ENCODE measurements around the gene OR6P1. TPM values are rescaled to one million over a fixed set of nuclear protein-coding genes. Genes with fewer than 3 reads are reported as not detected.

The OR6P1 gene
- total RNA-seq, 1 experiment from 2014 or later: not detected

DNA sequence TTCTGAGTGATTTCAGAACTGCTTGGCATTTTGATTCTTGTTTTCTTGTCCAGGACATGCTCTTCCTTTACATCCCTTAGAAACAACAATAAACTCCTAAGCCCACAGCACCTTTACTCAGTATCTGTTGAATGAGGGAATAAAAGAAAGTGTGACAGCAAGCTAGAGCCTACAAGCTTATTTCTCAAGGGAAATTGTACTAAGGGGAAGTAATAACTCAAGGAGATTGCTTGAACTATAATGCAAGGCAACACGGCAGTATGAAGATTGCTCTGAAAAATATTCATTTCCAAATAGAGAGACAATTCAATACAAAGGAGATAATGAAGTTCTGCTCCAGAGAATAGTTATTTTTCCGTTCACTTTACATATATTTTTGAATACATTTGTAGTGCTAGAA lies 6.5 kb downstream of the OR6P1 start:
- no peak overlapping the region for H3K4me2 ChIP-seq
- no peaks in the 10 kb centered on the region for H4K20me1 ChIP-seq (ENCODE audit: insufficient read depth)
- no peak for DNase-seq
- H3K4me3 ChIP-seq: no peak overlapping the region
- TF ChIP-seq EZH2 (IDR thresholded peaks at IDR 0.05; ENCODE audit: low read depth): no peak
- TF ChIP-seq, protein P1, sequence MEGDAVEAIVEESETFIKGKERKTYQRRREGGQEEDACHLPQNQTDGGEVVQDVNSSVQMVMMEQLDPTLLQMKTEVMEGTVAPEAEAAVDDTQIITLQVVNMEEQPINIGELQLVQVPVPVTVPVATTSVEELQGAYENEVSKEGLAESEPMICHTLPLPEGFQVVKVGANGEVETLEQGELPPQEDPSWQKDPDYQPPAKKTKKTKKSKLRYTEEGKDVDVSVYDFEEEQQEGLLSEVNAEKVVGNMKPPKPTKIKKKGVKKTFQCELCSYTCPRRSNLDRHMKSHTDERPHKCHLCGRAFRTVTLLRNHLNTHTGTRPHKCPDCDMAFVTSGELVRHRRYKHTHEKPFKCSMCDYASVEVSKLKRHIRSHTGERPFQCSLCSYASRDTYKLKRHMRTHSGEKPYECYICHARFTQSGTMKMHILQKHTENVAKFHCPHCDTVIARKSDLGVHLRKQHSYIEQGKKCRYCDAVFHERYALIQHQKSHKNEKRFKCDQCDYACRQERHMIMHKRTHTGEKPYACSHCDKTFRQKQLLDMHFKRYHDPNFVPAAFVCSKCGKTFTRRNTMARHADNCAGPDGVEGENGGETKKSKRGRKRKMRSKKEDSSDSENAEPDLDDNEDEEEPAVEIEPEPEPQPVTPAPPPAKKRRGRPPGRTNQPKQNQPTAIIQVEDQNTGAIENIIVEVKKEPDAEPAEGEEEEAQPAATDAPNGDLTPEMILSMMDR (conservative IDR thresholded peaks at IDR 0.05): no peak
- H3K9me2 ChIP-seq (ENCODE audit: insufficient read depth): no peaks in the 10 kb centered on the region
- POLR2A ChIA-PET (ENCODE audit: unreplicated experiment): no interaction called here
- H3K36me3 ChIP-seq (ENCODE audit: low read depth): no peaks in the 10 kb centered on the region
- H3K79me2 ChIP-seq (ENCODE audit: low read depth): no peaks in the 10 kb centered on the region
- H3K9me3 ChIP-seq (ENCODE audit: insufficient read depth, low read depth): no peaks in the 10 kb centered on the region
- intact Hi-C loops (cut with micrococcal nuclease; ENCODE audit: unreplicated experiment): no loop called here
- CTCF ChIA-PET: no interaction called here
- no peak overlapping the region for H2AFZ ChIP-seq
- H3F3A ChIP-seq (ENCODE audit: insufficient read depth, low read depth): no peaks in the 10 kb centered on the region
- no peaks in the 10 kb centered on the region for H3K27me3 ChIP-seq (ENCODE audit: insufficient read depth, low read depth)
- no peak overlapping the region for H3K27ac ChIP-seq
- BruUV-seq (replicated peaks): no TSS peak
- no peaks in the 10 kb centered on the region for H3K4me1 ChIP-seq (replicated peaks; ENCODE audit: insufficient read depth)

DNA sequence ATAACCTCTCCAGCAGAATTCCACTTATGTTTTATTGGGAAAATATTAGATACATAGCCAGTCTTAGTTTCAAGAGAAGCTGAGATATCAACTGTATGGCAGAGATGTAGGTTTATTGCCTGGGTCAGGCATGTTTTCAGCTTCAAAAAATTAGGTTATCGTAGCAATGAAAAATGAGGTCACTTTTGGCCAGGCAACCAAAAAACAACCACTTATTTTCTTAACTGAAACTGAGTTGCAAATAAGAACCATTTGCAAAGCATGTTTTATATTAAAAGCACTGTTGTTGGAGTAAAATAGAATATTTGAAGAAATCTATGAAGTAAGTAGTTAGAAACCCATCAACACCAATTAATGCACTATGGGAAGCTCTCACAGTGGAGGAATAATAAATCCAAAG lies 10.7 kb downstream of the OR6P1 start:
- H3K36me3 ChIP-seq (ENCODE audit: low read depth): no peaks in the 10 kb centered on the region
- H3K79me2 ChIP-seq (ENCODE audit: low read depth): no peaks in the 10 kb centered on the region
- H3K9me3 ChIP-seq (ENCODE audit: insufficient read depth, low read depth): no peaks in the 10 kb centered on the region
- H3F3A ChIP-seq (ENCODE audit: insufficient read depth, low read depth): no peaks in the 10 kb centered on the region
- no peak overlapping the region for H3K27ac ChIP-seq
- no peak overlapping the region for H2AFZ ChIP-seq
- no peak overlapping the region for H3K4me2 ChIP-seq
- H4K20me1 ChIP-seq (ENCODE audit: insufficient read depth): no peaks in the 10 kb centered on the region
- no peaks in the 10 kb centered on the region for H3K9me2 ChIP-seq (ENCODE audit: insufficient read depth)
- intact Hi-C loops (cut with micrococcal nuclease; ENCODE audit: unreplicated experiment): no loop called here
- no peak for TF ChIP-seq EZH2 (IDR thresholded peaks at IDR 0.05; ENCODE audit: low read depth)
- TF ChIP-seq, protein P1 (conservative IDR thresholded peaks at IDR 0.05): no peak
- no peak for DNase-seq
- H3K4me1 ChIP-seq (replicated peaks; ENCODE audit: insufficient read depth): no peaks in the 10 kb centered on the region
- no TSS peak for BruUV-seq (replicated peaks)
- ChIA-PET POLR2A (ENCODE audit: unreplicated experiment) (no interaction called here), CTCF (no interaction called here)
- no peaks in the 10 kb centered on the region; the same call in 1 of the 2 replicates for H3K27me3 ChIP-seq (ENCODE audit: insufficient read depth, low read depth)
- no peak overlapping the region for H3K4me3 ChIP-seq

DNA sequence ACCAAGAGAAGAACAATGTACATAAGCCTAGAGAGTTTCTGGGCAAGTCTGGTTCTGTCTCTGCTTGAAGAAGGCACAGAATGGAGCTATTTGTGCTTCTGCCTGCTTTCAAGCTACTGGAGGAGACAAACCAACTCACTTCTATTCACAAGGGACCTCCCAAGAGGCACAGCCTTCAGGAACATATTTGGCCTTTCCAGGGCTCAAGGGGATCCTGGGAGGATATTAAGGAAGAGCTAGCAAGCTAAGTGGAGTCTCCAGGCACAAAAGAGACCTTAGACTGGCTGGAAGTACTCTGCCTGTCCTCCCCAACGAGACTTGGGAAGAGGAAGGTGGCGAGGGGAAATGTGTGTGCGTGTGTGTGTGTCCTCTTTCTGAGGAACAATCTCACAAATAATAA lies 16.0 kb downstream of the OR6P1 start, which contains the start of gene OR6Y1:
TSS of gene OR6Y1 (minus strand) at position 54 of the 400 bp plus-strand sequence. CDS start 6,300 bp downstream, outside the sequence.
- H3K9me2 ChIP-seq (ENCODE audit: insufficient read depth): no peaks in the 10 kb centered on the region
- POLR2A ChIA-PET (ENCODE audit: unreplicated experiment): no interaction called here
- CTCF ChIA-PET: no interaction called here
- no peaks in the 10 kb centered on the region for H3K4me1 ChIP-seq (replicated peaks; ENCODE audit: insufficient read depth)
- no peak within 1 kb of the TSS for H3K27ac ChIP-seq
- H3K9me3 ChIP-seq (ENCODE audit: insufficient read depth, low read depth): no peaks in the 10 kb centered on the region
- no peak for DNase-seq
- no peak within 1 kb of the TSS for H2AFZ ChIP-seq
- no peak within 1 kb of the TSS for H3K4me3 ChIP-seq
- no peak within 1 kb of the TSS for H3K4me2 ChIP-seq
- no peaks in the 10 kb centered on the region for H3F3A ChIP-seq (ENCODE audit: insufficient read depth, low read depth)
- no TSS peak for BruUV-seq (replicated peaks)
- no peaks in the 10 kb centered on the region for H3K79me2 ChIP-seq (ENCODE audit: low read depth)
- intact Hi-C loops (cut with micrococcal nuclease; ENCODE audit: unreplicated experiment): no loop called here
- TF ChIP-seq, protein P1 (conservative IDR thresholded peaks at IDR 0.05): no peak
- no peak for TF ChIP-seq EZH2 (IDR thresholded peaks at IDR 0.05; ENCODE audit: low read depth)
- H3K36me3 ChIP-seq (ENCODE audit: low read depth): no peaks in the 10 kb centered on the region
- no peaks in the 10 kb centered on the region; the same call in 1 of the 2 replicates for H3K27me3 ChIP-seq (ENCODE audit: insufficient read depth, low read depth)
- H4K20me1 ChIP-seq (ENCODE audit: insufficient read depth): no peaks in the 10 kb centered on the region
